ENCODE data around the gene ACTRT2. TPM values are rescaled to one million over a fixed set of nuclear protein-coding genes. Genes with fewer than 3 reads are reported as not detected.

Gene ACTRT2
- total and polyA plus RNA-seq, 2 experiments from 2014 or later: not detected

- peaks cover 8% of the 10 kb centered on the region for H3K27me3 Mint-ChIP-seq (ENCODE audit: insufficient read depth, low read depth, poor library complexity)
- Histone ChIP-seq H3K36me3 (ENCODE audit: insufficient read depth) (no peaks in the 10 kb centered on the region), H3K27ac (ENCODE audit: low read depth) (no peak overlapping the region), H3K9me2 (ENCODE audit: insufficient read depth) (no peaks in the 10 kb centered on the region), H3K4me2 (no peak overlapping the region), H2AFZ (no peak overlapping the region), H3K4me3 (no peak overlapping the region), H3K27me3 (ENCODE audit: insufficient read depth) (no peaks in the 10 kb centered on the region), H3K79me2 (replicated peaks; ENCODE audit: insufficient read depth) (no peaks in the 10 kb centered on the region), H3F3A (replicated peaks; ENCODE audit: low read depth) (no peaks in the 10 kb centered on the region), H3K4me1 (ENCODE audit: insufficient read depth) (no peaks in the 10 kb centered on the region), H4K20me1 (replicated peaks; ENCODE audit: insufficient read depth) (no peaks in the 10 kb centered on the region)
- H3K4me1 Mint-ChIP-seq: peaks cover 3% of the 10 kb centered on the region; the same call in 2 of the 3 replicates
- no peak for ATAC-seq
- TF ChIP-seq ZNF331 (CRISPR knock-in tag; IDR thresholded peaks at IDR 0.05; ENCODE audit: low read depth) (no peak), JUNB (IDR thresholded peaks at IDR 0.05; ENCODE audit: unreplicated experiment) (no peak), CTCF (conservative IDR thresholded peaks at IDR 0.05; ENCODE audit: low read depth in 2 of 2) (no peak), ETS1 (IDR thresholded peaks at IDR 0.05) (no peak), STAT1 (IDR thresholded peaks at IDR 0.05; ENCODE audit: unreplicated experiment) (no peak), EZH2phosphoT487 (IDR thresholded peaks at IDR 0.05; ENCODE audit: unreplicated experiment) (no peak), ZNF462 (CRISPR knock-in tag; IDR thresholded peaks at IDR 0.05) (no peak), REST (IDR thresholded peaks at IDR 0.05; ENCODE audit: unreplicated experiment) (no peak), POLR2AphosphoS5 (IDR thresholded peaks at IDR 0.05; ENCODE audit: low read depth) (no peak), EZH2 (IDR thresholded peaks at IDR 0.05; ENCODE audit: low read depth, unreplicated experiment) (no peak), CREB1 (CRISPR knock-in tag; IDR thresholded peaks at IDR 0.05; ENCODE audit: low read depth) (no peak), NANOG (IDR thresholded peaks at IDR 0.05; ENCODE audit: borderline replicate concordance) (no peak), ZNF114 (CRISPR knock-in tag; IDR thresholded peaks at IDR 0.05) (no peak)
- H3K27ac Mint-ChIP-seq: no peak overlapping the region
- no peaks in the 10 kb centered on the region for H3K36me3 Mint-ChIP-seq (ENCODE audit: low read depth)
- DNase-seq (ENCODE audit: low spot score): no peak
- H3K4me3 Mint-ChIP-seq: no peak overlapping the region; the same call in 2 of the 3 replicates
- no peaks in the 10 kb centered on the region for H3K9me3 Mint-ChIP-seq
These were observed 16.2 kb downstream of the ACTRT2 start for GRCh38 chr1:3037281-3038040.

Measured in GM23338 (cell line).